Immature natural killer cell (primary cell): ENCODE measurements around the gene MTM1. TPM values are rescaled to one million over a fixed set of nuclear protein-coding genes. Genes with fewer than 3 reads are reported as not detected.

Source experiments
- DNase-seq, 3 donors: peaks; one replicate each; pipeline ENCODE4 v3.0.0; 2022; ENCODE audit warnings: mixed read lengths in 1 of 3
- H3K27ac Mint-ChIP-seq, 6 donors: one replicate each; pipeline ENCODE4 v1.8.0; 2020; ENCODE audit warnings: mixed read lengths in 6 of 6, mild to moderate bottlenecking in 5 of 6, inconsistent platforms in 4 of 6, moderate library complexity in 3 of 6
- H3K27me3 Mint-ChIP-seq, 3 donors: one replicate each; pipeline ENCODE4 v1.8.0; 2020 to 2021; ENCODE audit warnings: low read depth in 3 of 3, mild to moderate bottlenecking in 3 of 3, mixed read lengths in 3 of 3, moderate library complexity in 3 of 3, inconsistent platforms in 1 of 3
- H3K36me3 Mint-ChIP-seq, 3 donors: one replicate each; pipeline ENCODE4 v1.8.0; 2020; ENCODE audit warnings: mixed read lengths in 3 of 3, inconsistent platforms in 2 of 3, mild to moderate bottlenecking in 2 of 3
- H3K4me1 Mint-ChIP-seq, 2 donors: one replicate each; pipeline ENCODE4 v1.8.0; 2020; ENCODE audit warnings: inconsistent platforms in 2 of 2, mild to moderate bottlenecking in 2 of 2, mixed read lengths in 2 of 2, moderate library complexity in 1 of 2
- H3K4me3 Mint-ChIP-seq, 5 donors: one replicate each; pipeline ENCODE4 v1.8.0; 2020; ENCODE audit warnings: mild to moderate bottlenecking in 5 of 5, mixed read lengths in 5 of 5, inconsistent platforms in 3 of 5, moderate library complexity in 3 of 5
- H3K9me3 Mint-ChIP-seq, 6 donors: one replicate each; pipeline ENCODE4 v1.8.0; 2020; ENCODE audit warnings: mild to moderate bottlenecking in 6 of 6, mixed read lengths in 6 of 6, inconsistent platforms in 4 of 6, moderate library complexity in 3 of 6
- polyA plus RNA-seq, 3 donors: library from polyadenylated mRNA; unstranded; fragments of 300-500 nt; fragmentation: Illumina TruSeq; gene quantifications; one replicate each; pipeline ENCODE4 v1.2.3, GENCODE V29; 2021

The MTM1 gene
- polyA plus RNA-seq, 3 donors from 2014 or later: 2.9 to 4.9 (median 4.9) TPM

DNA sequence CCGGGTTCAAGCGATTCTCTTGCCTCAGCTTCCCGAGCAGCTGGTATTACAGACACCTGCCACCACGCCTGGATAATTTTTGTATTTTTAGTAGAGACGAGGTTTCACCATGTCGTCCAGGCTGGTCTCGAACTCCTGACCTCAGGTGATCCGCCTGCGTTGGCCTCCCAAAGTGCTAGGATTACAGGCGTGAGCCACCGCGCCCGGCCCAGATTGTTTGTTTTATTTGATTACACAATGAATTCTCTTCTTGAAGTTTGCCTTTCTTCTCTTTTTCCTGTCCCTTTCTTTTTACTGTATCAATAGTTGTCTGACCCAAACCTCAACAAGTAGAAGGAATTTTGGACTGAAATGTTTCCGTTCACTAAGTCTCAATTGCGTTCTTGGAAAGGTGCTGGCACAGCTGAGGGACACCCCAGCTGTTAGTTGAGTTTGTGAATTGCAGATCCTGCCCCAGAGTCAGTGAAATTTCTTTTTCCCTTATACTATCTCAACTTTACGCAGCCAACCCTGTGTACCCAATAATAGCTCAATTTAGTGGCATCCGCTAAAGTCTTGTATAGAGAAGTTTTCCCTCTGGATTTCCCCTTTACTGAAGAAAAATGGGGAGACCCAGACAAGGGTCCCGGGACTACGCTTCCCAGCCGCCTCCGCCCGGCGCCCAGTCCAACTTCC, 639 bp upstream of the MTM1 start:
- Mint-ChIP-seq H3K36me3 (no peaks in the 10 kb centered on the region), H3K9me3 (no peaks in the 10 kb centered on the region), H3K27me3 (peaks cover 4 to 11% (median 5%) of the 10 kb centered on the region in 3 donors), H3K4me3 (peak overlapping the region; percentile 53 to 77 (median 64)), H3K27ac (peak overlapping the region in 4 of 6 donors; percentile 0 to 58 (median 25)), H3K4me1 (peaks cover 23 to 46% of the 10 kb centered on the region in 2 donors)
- DNase-seq: no peak

DNA sequence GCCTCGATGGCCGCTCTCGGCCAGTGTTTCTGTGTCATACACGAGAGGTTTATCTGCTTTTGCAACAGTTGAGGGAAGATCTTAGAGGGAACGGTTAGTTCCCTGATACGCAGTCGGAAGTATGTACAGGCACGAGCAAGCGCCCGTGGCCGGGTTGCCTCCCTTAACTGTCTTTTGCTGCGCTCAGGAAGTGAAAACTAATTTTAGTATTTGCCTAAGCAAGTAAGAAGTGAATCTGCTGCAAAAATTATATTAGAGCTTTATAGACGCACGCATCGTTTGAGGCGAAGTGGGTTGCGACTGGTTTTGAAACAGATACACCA, 695 bp downstream of the MTM1 start:
- peak in 1 of 3 donors; percentile 31 for DNase-seq
- Mint-ChIP-seq H3K36me3 (no peaks in the 10 kb centered on the region), H3K4me1 (peaks cover 34 to 59% of the 10 kb centered on the region in 2 donors), H3K27ac (peak overlapping the region in 5 of 6 donors; percentile 17 to 81 (median 53)), H3K9me3 (no peaks in the 10 kb centered on the region), H3K4me3 (peak overlapping the region; percentile 82 to 88 (median 84)), H3K27me3 (peaks cover 10 to 24% (median 10%) of the 10 kb centered on the region in 3 donors)

DNA sequence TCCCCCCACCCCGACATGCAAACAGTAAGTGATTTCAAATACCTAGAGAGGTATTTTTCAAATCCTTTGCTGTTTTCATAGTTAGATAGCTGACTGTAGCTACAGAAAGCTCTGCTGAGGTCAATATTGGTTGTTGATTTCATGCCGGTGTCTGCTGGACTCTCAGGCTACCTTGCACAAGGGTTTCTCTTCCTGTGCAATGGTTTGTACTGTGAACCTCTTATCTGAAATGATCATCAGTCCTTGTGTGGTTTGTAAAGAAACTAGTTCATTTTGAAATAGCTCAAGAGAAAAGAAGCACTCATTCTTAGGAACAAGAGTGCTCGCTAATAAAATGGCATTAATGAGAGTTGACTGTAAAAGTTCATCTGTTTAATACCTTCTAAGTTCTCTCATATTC, 2.1 kb downstream of the MTM1 start:
- Mint-ChIP-seq H3K36me3 (no peaks in the 10 kb centered on the region), H3K27me3 (peaks cover 10 to 30% (median 10%) of the 10 kb centered on the region in 3 donors), H3K9me3 (no peaks in the 10 kb centered on the region), H3K4me3 (peak overlapping the region; percentile 49 to 88 (median 53)), H3K4me1 (peaks cover 47 to 73% of the 10 kb centered on the region in 2 donors), H3K27ac (no peak overlapping the region)
- DNase-seq: no peak

DNA sequence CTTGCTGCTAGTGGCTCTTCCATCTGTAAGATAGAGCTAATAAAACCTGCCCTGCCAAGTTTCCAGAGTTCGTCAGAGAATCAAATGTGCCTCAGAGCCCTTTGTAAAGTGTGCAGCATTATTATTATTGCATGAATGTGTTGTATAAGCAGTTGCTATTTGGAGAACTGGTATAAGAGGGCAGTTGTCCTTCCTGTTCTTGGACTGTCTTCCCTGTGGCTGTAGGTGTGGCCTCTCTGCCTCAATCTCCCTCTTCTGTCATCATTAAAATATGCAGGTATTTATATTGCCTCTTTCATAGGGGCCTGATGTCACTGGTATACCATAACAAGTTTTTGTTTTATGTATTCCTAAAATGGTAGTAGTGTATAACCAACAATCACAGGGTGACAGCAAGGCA, 3.8 kb downstream of the MTM1 start:
- no peaks in the 10 kb centered on the region for H3K9me3 Mint-ChIP-seq
- no peak overlapping the region for H3K4me3 Mint-ChIP-seq
- peaks cover 47 to 73% of the 10 kb centered on the region in 2 donors for H3K4me1 Mint-ChIP-seq
- H3K27me3 Mint-ChIP-seq: peaks cover 10 to 27% (median 13%) of the 10 kb centered on the region in 3 donors
- H3K27ac Mint-ChIP-seq: no peak overlapping the region
- DNase-seq: no peak
- no peaks in the 10 kb centered on the region for H3K36me3 Mint-ChIP-seq

DNA sequence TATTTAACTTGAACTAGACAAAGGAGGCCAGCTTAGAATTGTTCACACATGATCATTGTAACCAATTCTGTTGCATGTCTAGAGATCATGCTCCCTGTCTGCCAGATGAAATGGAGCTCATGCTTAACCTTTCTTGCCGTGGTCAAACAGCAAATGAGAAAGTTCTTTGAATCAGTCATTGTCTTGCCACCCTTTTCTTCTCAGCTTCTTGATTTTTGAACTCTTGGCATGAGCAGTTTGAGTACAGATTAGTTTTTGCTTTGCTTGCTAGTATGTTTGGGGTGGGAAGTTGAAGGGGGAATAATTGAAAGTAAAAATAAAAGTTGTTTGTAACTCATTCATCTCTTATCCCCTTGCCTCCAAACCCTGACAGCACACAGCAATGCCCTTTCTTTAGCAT, 4.7 kb downstream of the MTM1 start:
- peak overlapping the region in 1 of 5 donors; percentile 60 for H3K4me3 Mint-ChIP-seq
- H3K36me3 Mint-ChIP-seq: peaks cover 0 to 3% (median 0%) of the 10 kb centered on the region in 3 donors
- DNase-seq: no peak
- H3K9me3 Mint-ChIP-seq: no peaks in the 10 kb centered on the region
- no peak overlapping the region for H3K27ac Mint-ChIP-seq
- H3K27me3 Mint-ChIP-seq: peaks cover 10 to 25% (median 18%) of the 10 kb centered on the region in 3 donors
- peaks cover 46 to 68% of the 10 kb centered on the region in 2 donors for H3K4me1 Mint-ChIP-seq

DNA sequence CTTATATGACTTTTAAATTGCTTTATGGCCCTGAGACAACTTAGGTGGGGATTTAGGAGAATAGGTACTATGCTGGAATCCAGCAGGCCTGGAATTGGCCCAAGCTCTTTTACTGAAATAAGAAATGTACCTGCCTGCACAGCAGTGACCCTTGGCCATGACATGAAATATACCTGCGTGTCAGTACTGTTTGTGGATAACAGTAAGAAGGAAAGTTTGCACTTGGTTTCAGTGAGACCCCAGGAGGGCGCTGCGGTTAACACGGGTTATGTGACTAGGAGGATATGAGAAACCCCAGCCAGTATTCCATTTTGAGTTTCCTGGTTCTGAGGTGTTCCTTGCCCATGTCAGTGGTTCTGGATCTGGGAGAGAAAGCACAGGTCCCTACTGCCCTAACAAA, 5.3 kb downstream of the MTM1 start:
- Mint-ChIP-seq H3K4me3 (peak overlapping the region in 3 of 5 donors; percentile 27 to 60 (median 46)), H3K27me3 (peaks cover 10 to 29% (median 18%) of the 10 kb centered on the region in 3 donors), H3K36me3 (peaks cover 0 to 3% (median 0%) of the 10 kb centered on the region in 3 donors), H3K9me3 (no peaks in the 10 kb centered on the region), H3K4me1 (peaks cover 45 to 66% of the 10 kb centered on the region in 2 donors), H3K27ac (peak overlapping the region in 1 of 6 donors; percentile 16)
- DNase-seq: peak; percentile 42 to 49 (median 47)

DNA sequence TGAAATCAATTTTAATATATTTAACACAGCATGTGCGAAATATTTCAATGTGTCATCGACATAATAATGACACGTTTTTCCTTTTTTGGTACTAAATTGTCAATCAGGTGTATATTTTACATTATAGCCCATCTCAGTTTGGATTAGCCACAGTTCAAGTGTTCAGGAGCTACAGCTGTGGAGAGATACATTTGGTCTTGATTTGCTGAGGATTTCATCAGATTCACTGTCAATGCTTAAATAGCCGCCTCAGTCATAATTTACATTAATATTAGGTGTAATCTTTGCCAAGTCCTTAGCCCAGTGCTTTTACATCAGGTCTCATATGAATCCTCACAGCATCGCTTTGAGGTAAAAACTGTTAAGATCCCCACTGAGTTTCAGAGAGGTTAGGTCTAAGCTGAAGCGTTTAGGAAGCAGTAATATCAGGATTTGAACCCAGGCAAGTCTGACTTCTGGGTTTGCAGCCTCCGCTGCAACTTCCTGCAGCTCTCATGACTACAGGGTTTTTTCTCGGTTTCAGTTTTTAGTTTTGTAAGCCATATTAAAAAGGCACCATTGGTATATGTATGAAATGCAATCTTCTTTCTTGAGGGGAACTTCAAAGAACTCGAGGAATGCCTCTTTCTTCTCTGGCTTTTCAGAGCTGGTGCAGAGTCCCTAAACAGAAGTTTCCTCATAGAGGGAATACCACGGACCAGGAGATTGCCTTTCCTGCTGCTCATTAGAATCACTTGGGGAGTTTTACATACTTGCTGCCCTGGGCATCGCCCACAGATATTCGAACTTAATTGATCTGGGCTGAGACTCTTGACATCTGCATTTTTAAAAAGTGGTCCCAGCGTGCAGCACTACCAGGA, 6.4 kb downstream of the MTM1 start:
- H3K36me3 Mint-ChIP-seq: peaks cover 0 to 3% (median 0%) of the 10 kb centered on the region in 3 donors
- peaks cover 37 to 57% of the 10 kb centered on the region in 2 donors for H3K4me1 Mint-ChIP-seq
- peak overlapping the region in 4 of 5 donors; percentile 9 to 67 (median 54) for H3K4me3 Mint-ChIP-seq
- H3K27ac Mint-ChIP-seq: no peak overlapping the region
- H3K9me3 Mint-ChIP-seq: no peaks in the 10 kb centered on the region
- no peak for DNase-seq
- H3K27me3 Mint-ChIP-seq: peaks cover 8 to 30% (median 19%) of the 10 kb centered on the region in 3 donors

DNA sequence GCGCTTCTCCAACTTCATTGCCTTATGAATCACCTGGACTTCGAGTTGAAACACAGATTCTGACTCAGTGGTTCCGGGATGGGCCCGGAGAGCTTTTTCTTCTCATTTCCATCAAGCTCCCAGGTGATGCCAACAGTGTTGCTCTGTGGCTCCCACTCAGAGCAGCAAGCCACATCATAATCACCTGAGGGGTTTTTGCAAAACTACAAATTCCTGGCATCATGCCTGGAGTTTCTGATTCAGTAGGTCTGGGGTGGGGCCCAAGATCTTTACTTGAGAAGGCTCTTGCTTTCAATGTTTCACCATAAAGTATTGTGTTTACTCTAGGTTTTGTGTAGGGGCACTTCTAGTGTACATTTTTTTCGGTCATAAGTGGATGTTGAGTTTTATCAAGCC, 7.0 kb downstream of the MTM1 start:
- DNase-seq: no peak
- peak overlapping the region in 2 of 5 donors; percentile 9 to 67 for H3K4me3 Mint-ChIP-seq
- H3K36me3 Mint-ChIP-seq: peaks cover 0 to 3% (median 0%) of the 10 kb centered on the region in 3 donors
- H3K27me3 Mint-ChIP-seq: peaks cover 8 to 30% (median 19%) of the 10 kb centered on the region in 3 donors
- H3K4me1 Mint-ChIP-seq: peaks cover 32 to 51% of the 10 kb centered on the region in 2 donors
- no peak overlapping the region for H3K27ac Mint-ChIP-seq
- H3K9me3 Mint-ChIP-seq: no peaks in the 10 kb centered on the region

DNA sequence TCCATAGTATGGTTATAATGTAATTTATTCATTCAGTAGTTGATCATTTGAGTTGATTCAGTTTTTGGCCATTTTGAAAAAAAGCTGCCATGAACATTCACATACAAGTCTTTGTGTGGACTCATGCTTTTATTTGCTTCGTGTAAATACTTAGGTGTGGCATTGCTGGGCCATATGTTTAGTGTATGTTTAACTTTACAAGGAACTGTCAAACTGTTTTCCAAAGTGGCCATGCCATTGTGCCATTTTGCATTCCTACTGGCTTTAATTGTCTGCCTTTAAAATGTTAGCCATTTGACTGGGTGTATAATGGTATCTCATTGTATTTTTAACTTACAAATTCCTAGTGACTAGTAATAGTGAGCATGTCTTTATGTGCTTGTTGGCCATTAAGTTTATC, 8.8 kb downstream of the MTM1 start:
- H3K27ac Mint-ChIP-seq: no peak overlapping the region

DNA sequence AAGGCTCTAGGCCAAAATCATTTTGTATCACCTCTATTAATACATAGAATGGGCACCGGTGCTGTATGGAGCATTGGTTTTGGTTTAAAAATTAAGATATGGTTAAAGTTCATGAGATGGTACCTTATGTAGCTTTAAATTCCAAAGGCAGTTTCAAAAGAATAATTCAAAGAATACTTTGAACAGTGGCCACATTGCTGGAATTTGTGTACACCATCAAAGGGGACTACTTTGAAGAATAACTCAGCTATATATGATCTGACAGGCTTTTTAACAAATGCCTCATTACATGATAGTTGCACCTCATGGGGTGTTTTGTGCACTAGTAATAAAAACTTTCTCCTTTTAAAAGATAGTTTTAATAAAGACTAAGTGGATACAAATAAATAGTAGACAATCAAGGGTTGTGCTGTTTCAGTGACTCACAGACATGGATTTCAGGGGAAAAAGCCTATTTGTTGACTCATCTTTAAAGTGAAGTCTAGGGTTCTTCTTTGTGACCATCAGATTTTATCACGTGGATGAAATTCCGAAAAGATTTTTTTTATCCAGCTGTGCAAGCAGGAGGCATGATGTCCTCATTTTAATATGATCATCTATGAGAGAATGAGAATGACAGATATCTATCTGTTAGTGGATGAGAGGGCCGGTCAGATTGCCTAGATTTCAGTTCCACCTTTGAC, 12.8 kb downstream of the MTM1 start:
- no peak overlapping the region for H3K4me3 Mint-ChIP-seq
- peaks cover 0 to 2% of the 10 kb centered on the region in 2 donors for H3K4me1 Mint-ChIP-seq
- no peak overlapping the region for H3K27ac Mint-ChIP-seq
- peaks cover 0 to 3% (median 0%) of the 10 kb centered on the region in 3 donors for H3K36me3 Mint-ChIP-seq
- H3K9me3 Mint-ChIP-seq: no peaks in the 10 kb centered on the region
- peaks cover 0 to 15% (median 5%) of the 10 kb centered on the region in 3 donors for H3K27me3 Mint-ChIP-seq
- no peak for DNase-seq

More for the DNA sequence above, 8.8 kb downstream of the MTM1 start:
- Mint-ChIP-seq H3K36me3 (peaks cover 0 to 3% (median 0%) of the 10 kb centered on the region in 3 donors), H3K9me3 (no peaks in the 10 kb centered on the region), H3K27me3 (peaks cover 8 to 27% (median 16%) of the 10 kb centered on the region in 3 donors), H3K4me1 (peaks cover 25 to 33% of the 10 kb centered on the region in 2 donors), H3K4me3 (no peak overlapping the region)
- no peak for DNase-seq

DNA sequence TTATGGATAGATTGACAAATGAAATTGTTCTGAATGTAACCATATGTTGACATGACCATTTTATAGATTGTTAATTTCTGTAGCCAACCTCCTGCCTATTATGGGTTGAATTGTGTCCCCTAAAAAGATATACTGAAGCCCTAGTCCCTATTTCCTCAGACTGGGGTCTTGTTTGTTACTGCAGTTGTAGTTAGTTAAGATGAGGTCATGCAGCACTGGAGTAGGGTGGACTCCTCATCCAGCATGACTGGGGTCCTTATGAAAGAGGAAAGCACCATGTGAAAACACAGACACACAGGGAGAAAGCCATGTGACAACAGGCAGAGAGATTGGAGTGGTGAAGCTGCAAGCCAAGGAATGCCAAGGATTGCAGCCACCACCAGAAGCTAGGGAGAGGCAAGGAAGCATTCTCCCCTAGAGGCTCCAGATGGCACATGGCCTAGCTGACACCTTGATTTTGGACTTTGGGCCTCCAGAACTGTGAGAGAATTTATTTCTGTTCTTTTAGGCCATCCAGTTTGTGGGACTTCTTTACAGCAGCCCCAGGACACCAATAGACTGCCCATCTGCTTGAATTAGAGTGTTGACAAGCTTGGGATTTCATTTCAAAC, 14.0 kb downstream of the MTM1 start:
- no peak for DNase-seq
- Mint-ChIP-seq H3K9me3 (no peaks in the 10 kb centered on the region), H3K27me3 (peaks cover 0 to 10% (median 5%) of the 10 kb centered on the region in 3 donors), H3K36me3 (peaks cover 0 to 1% (median 0%) of the 10 kb centered on the region in 3 donors), H3K27ac (no peak overlapping the region), H3K4me3 (no peak overlapping the region), H3K4me1 (peaks cover 0 to 2% of the 10 kb centered on the region in 2 donors)

DNA sequence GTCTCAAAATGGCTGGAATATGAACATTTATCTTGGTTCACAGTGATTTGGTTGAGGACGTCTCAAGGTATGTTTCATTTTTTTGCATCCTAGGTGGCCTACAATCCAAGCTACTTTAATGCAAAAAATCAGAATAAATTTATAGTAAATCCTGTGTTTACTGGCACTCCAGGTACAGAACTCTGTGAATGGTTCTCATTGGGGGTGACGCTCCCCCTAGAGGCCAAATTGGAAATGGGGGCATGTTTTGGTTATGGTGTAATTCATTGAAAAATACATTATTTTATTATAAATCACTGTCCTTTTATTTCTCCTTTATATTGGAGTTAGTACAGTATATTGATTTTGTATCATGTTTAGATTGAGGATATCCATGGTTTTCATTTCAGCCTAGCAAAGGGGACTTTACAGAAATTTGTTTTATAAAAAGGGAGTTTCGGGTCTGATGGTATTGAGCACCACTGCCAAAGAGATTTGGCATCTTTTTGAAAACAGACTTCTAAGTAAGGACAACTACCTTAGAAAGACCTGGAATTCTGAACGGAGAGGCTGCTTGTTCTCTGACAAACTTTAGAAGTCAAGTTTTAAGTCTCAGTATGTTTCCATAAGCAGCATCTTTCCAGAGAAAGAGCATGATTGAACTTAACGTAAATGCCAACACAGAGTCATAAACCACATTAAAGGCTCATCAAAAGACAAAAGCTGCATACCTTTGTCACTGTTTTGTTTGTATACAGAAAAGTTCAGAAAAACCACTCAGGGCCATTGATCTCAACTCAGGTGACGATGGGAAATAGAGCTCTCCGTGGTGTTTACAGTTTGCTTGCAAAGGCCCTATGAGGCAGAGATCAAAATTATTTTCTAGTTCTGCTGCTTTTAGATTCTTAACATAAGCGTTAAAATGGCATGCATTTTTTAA, 19.4 kb downstream of the MTM1 start:
- H3K27ac Mint-ChIP-seq: no peak overlapping the region
- DNase-seq: peak; percentile 16 to 35 (median 24)

More for the DNA sequence above, 19.4 kb downstream of the MTM1 start:
- H3K27me3 Mint-ChIP-seq: peaks cover 0 to 2% (median 0%) of the 10 kb centered on the region in 3 donors
- peaks cover 0 to 2% of the 10 kb centered on the region in 2 donors for H3K4me1 Mint-ChIP-seq
- no peaks in the 10 kb centered on the region for H3K9me3 Mint-ChIP-seq
- H3K36me3 Mint-ChIP-seq: no peaks in the 10 kb centered on the region
- H3K4me3 Mint-ChIP-seq: no peak overlapping the region
